ENCODE results near the gene INMT.

DNA sequence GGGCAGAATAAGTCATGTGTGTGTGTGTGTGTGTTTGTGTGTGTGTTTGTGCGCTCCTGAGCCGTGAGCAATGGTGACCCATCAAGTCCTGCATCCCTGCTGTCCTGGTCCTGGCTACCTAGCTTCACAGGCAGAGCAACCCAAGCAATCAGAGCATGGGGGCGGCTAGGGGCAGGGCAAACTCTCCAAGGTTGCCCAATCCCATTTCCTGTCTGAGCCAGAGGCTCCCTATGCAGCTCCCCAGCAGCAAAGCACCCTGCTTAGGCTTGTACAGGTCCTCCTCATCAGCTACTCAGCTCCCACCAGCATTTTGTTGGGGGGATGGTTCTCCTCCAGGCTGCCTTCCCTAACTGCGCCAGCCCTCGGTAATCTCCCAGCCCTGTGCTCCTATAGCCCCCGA, 38.5 kb upstream of the INMT start:
- TF ChIP-seq, protein P1, sequence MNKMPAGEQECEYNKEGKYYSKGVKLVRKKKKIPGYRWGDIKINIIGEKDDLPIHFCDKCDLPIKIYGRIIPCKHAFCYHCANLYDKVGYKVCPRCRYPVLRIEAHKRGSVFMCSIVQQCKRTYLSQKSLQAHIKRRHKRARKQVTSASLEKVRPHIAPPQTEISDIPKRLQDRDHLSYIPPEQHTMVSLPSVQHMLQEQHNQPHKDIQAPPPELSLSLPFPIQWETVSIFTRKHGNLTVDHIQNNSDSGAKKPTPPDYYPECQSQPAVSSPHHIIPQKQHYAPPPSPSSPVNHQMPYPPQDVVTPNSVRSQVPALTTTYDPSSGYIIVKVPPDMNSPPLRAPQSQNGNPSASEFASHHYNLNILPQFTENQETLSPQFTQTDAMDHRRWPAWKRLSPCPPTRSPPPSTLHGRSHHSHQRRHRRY (tag by site-specific recombination; IDR thresholded peaks at IDR 0.05) = no peak
- TF ChIP-seq, protein P2, sequence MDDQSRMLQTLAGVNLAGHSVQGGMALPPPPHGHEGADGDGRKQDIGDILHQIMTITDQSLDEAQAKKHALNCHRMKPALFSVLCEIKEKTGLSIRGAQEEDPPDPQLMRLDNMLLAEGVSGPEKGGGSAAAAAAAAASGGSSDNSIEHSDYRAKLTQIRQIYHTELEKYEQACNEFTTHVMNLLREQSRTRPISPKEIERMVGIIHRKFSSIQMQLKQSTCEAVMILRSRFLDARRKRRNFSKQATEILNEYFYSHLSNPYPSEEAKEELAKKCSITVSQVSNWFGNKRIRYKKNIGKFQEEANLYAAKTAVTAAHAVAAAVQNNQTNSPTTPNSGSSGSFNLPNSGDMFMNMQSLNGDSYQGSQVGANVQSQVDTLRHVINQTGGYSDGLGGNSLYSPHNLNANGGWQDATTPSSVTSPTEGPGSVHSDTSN (CRISPR knock-in tag; IDR thresholded peaks at IDR 0.05) = no peak

Measured in HEK293 (cell line).